Measurements from ENCODE around the gene THOP1. TPM values are rescaled to one million over a fixed set of nuclear protein-coding genes. Genes with fewer than 3 reads are reported as not detected.

THOP1 gene
- polyA plus RNA-seq, 2 donors, result 56.5 to 77.4 TPM

DNA sequence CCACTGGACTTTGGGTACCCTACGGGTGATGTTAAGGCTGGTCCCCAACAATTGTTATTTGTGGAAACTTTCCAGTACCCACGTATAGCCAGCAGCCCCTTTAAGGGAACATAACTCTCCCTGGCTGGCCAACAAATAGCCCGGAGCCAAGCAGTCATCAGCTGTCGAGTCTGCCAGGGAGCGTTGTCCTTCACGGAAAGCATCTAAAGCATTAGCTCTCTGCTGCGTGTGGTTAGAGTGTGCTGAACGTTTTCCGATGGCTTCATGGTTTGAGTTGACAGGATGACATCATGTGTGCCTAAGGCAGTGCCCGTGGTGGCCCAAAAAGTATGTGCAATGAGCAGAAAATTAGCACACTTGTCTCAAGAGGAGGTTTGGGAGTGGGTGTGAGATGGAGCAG, 78.5 kb downstream of the THOP1 start:
- WGBS, 2 donors, result 61 to 66% methylated on average over 10 of the region's 10 CpGs
- Histone ChIP-seq H3K4me3 (ENCODE audit: low read depth in 1 of 2, low read length in 2 of 2) (no peak overlapping the region), H3K27ac (ENCODE audit: low read depth in 2 of 2, low read length in 1 of 2) (no peak overlapping the region), H3K9me3 (ENCODE audit: control insufficient read depth in 2 of 2, insufficient read depth in 1 of 2, low read depth in 1 of 2, low read length in 1 of 2) (peaks cover 4 to 8% of the 10 kb centered on the region in 2 donors), H3K36me3 (ENCODE audit: control insufficient read depth in 2 of 2, insufficient read depth in 2 of 2, low read length in 1 of 2) (no peaks in the 10 kb centered on the region), H3K27me3 (ENCODE audit: control insufficient read depth in 1 of 2, insufficient read depth in 2 of 2, low read length in 2 of 2) (no peaks in the 10 kb centered on the region), H3K4me1 (ENCODE audit: control insufficient read depth in 2 of 2, insufficient read depth in 2 of 2, low read length in 1 of 2) (no peaks in the 10 kb centered on the region)

Other genes with a start within 250 kb of the THOP1 start
- 1 to 10 TPM; 1.2 to 2.4 TPM for gene GNG7, start 82.8 kb upstream of the THOP1 start, polyA plus RNA-seq
- 1 to 10 TPM; 1.2 to 1.9 TPM for gene DIRAS1, start 64.1 kb upstream of the THOP1 start, polyA plus RNA-seq
- gene SLC39A3, start 45.5 kb upstream of the THOP1 start, polyA plus RNA-seq, result 10 to 100 TPM; 13.0 to 19.8 TPM
- gene SGTA, start 2.2 kb upstream of the THOP1 start, polyA plus RNA-seq, result 10 to 100 TPM; 42.5 to 56.1 TPM
- gene ZNF554, start 34.4 kb downstream of the THOP1 start, polyA plus RNA-seq, result 1 to 10 TPM; 1.5 to 4.9 TPM
- 1 to 10 TPM; 1.2 to 2.4 TPM for gene ZNF555, start 56.0 kb downstream of the THOP1 start, polyA plus RNA-seq
- under 1 TPM; 0.49 to 0.78 TPM for gene ZNF556, start 81.8 kb downstream of the THOP1 start, polyA plus RNA-seq
- 1 to 10 TPM; 6.8 to 8.1 TPM for gene ZNF57, start 115.4 kb downstream of the THOP1 start, polyA plus RNA-seq
- gene ZNF77, start 159.5 kb downstream of the THOP1 start, polyA plus RNA-seq, result 1 to 10 TPM; 2.6 TPM
- 1 to 10 TPM; 1.1 to 2.6 TPM for gene TLE6, start 192.1 kb downstream of the THOP1 start, polyA plus RNA-seq
- gene TLE2, start 243.8 kb downstream of the THOP1 start, polyA plus RNA-seq, result 10 to 100 TPM; 10.1 to 16.0 TPM

Measured in esophagus (tissue), 2 donors.